Spleen (tissue), 11 donors: ENCODE results near the gene TIMP1. TPM values are rescaled to one million over a fixed set of nuclear protein-coding genes. Genes with fewer than 3 reads are reported as not detected.

Experiments used
- DNase-seq: peaks from one replicate; pipeline ENCODE4 v3.0.0-alpha.2; 2020
- H3K27ac ChIP-seq, 8 donors: fragments of 200-600 bp; sonication (generic) in 7 of 8; 1 replicate in 4 of 8; 2 replicates in 4 of 8; pipeline versions ENCODE4 v1.5.0 to v1.8.0; 2016 to 2021; ENCODE audit warnings: inconsistent platforms in 4 of 8, mild to moderate bottlenecking in 4 of 8, moderate library complexity in 1 of 8
- H3K27me3 ChIP-seq, 7 donors: fragments of 200-600 bp; sonication (generic) in 6 of 7; replicated peaks in 1 of 7; 1 replicate in 4 of 7; 2 replicates in 3 of 7; pipeline versions ENCODE4 v1.5.0 to v1.8.0; 2016 to 2021; ENCODE audit warnings: inconsistent platforms in 3 of 7, mild to moderate bottlenecking in 1 of 7
- H3K36me3 ChIP-seq, 6 donors: fragments of 200-600 bp; sonication (generic) in 5 of 6; 1 replicate in 4 of 6; 2 replicates in 2 of 6; pipeline versions ENCODE4 v1.5.0 to v1.8.0; 2016 to 2021; ENCODE audit warnings: inconsistent platforms in 2 of 6
- H3K4me1 ChIP-seq, 6 donors: fragments of 200-600 bp; sonication (generic) in 5 of 6; 1 replicate in 3 of 6; 2 replicates in 3 of 6; pipeline versions ENCODE4 v1.5.0 to v1.8.0; 2016 to 2021; ENCODE audit warnings: inconsistent platforms in 3 of 6
- H3K4me3 ChIP-seq, 8 donors: fragments of 200-600 bp; sonication (generic) in 7 of 8; 1 replicate in 4 of 8; 2 replicates in 4 of 8; pipeline versions ENCODE4 v1.5.0 to v1.8.0; 2016 to 2021; ENCODE audit warnings: inconsistent platforms in 4 of 8, mild to moderate bottlenecking in 4 of 8, moderate library complexity in 2 of 8
- H3K9me3 ChIP-seq, 8 donors: fragments of 200-600 bp; sonication (generic) in 7 of 8; 1 replicate in 4 of 8; 2 replicates in 4 of 8; pipeline versions ENCODE4 v1.5.0 to v1.8.0; 2016 to 2021; ENCODE audit warnings: inconsistent platforms in 4 of 8
- CTCF ChIP-seq, 11 experiments: fragments of 200-600 bp in 7 of 11; fragments of 450-650 bp in 4 of 11; sonication (generic) in 4 of 11; IDR thresholded peaks in 8 of 11; conservative IDR thresholded peaks in 3 of 11; 1 replicate in 7 of 11; 2 replicates in 4 of 11; pipeline versions ENCODE4 v1.4.0 to v1.8.0; 2016 to 2021; ENCODE audit warnings: antibody characterized with exemption in 11 of 11, inconsistent platforms in 4 of 11, mild to moderate bottlenecking in 1 of 11
- POLR2A ChIP-seq, 3 donors: fragments of 450-650 bp; IDR thresholded peaks; one replicate each; pipeline ENCODE4 v1.5.1; 2017; ENCODE audit warnings: antibody characterized with exemption in 3 of 3, mild to moderate bottlenecking in 1 of 3
- POLR2AphosphoS5 ChIP-seq, 3 donors: sonication (generic); formaldehyde crosslinking; IDR thresholded peaks; one replicate each; pipeline ENCODE4 v1.5.1; 2017; ENCODE audit warnings: antibody characterized with exemption in 3 of 3
- WGBS, 5 donors: extraction: QIAGEN DNeasy Blood & Tissue Kit in 3 of 5; methylation state at CpG; one replicate each; pipeline versions ENCODE4 v1.1.5 to v1.1.7; 2013 to 2018; 5-methylcytosine and 5-hydroxymethylcytosine counted together
- intact Hi-C: fragments of 100-400 bp; cut with DNase I; formaldehyde crosslinking; loops from one replicate; pipeline ENCODE4 v1.15.0; 2023; ENCODE audit warnings: low total_unique reads
- polyA plus RNA-seq, 3 donors: library from polyadenylated mRNA; stranded (reverse); fragments of 200-250 nt; gene quantifications; one replicate each; pipeline ENCODE4 v1.2.1, GENCODE V29; 2013
- total RNA-seq, 7 donors: library from RNA; depleted of rRNA in 3 of 7; stranded (reverse); fragments of >200 nt in 3 of 7; fragmentation: NEBNext Ultra II Directional in 4 of 7; extraction: Animal tissue kit (Norgen Biotek cat#: 25700) in 4 of 7; gene quantifications; one replicate each; pipeline versions ENCODE4 v1.1.0 to v1.2.1, GENCODE V29; 2016 to 2021
- donor health status: healthy with polysubstance abuse.
- donor health status: DM: no; HTN: no; CAD: no; lungs with moderate emphysema.
- donor health status: DM: no; HTN: no; CAD: no.
- donor health status: Bipolar disorder and iron deficiency.
- donor health status: healthy.
- donor health status: DM: no; HTN: no; CAD: no.
- donor health status: DM: yes; HTN: yes; CAD: no.

Gene TIMP1
- total and polyA plus RNA-seq, 10 donors, result 86.8 to 293 (median 184) TPM

GRCh38 chrX:47585273-47585672, 3.0 kb downstream of the TIMP1 start:
- H3K27me3 ChIP-seq, result peaks cover 0 to 3% (median 0%) of the 10 kb centered on the region in 7 donors
- no peak for DNase-seq
- 68 to 92% (median 76%) methylated on average over 15 to 16 of the region's 16 CpGs; no CpG with 5 or more reads in 1 of the 5 donors for WGBS, 5 donors
- peaks cover 0 to 22% (median 4%) of the 10 kb centered on the region in 6 donors for H3K4me1 ChIP-seq
- no peaks in the 10 kb centered on the region for H3K9me3 ChIP-seq
- H3K27ac ChIP-seq, result no peak overlapping the region
- no peak for TF ChIP-seq POLR2AphosphoS5 (IDR thresholded peaks at IDR 0.05)
- no peak for TF ChIP-seq CTCF (IDR thresholded peaks at IDR 0.05 in 8 of 11, conservative IDR thresholded peaks at IDR 0.05 in 3 of 11)
- TF ChIP-seq POLR2A (IDR thresholded peaks at IDR 0.05), result no peak
- H3K4me3 ChIP-seq, result no peak overlapping the region
- intact Hi-C loops, result no loop called here
- peaks cover 0 to 24% (median 1%) of the 10 kb centered on the region in 6 donors for H3K36me3 ChIP-seq

DNA sequence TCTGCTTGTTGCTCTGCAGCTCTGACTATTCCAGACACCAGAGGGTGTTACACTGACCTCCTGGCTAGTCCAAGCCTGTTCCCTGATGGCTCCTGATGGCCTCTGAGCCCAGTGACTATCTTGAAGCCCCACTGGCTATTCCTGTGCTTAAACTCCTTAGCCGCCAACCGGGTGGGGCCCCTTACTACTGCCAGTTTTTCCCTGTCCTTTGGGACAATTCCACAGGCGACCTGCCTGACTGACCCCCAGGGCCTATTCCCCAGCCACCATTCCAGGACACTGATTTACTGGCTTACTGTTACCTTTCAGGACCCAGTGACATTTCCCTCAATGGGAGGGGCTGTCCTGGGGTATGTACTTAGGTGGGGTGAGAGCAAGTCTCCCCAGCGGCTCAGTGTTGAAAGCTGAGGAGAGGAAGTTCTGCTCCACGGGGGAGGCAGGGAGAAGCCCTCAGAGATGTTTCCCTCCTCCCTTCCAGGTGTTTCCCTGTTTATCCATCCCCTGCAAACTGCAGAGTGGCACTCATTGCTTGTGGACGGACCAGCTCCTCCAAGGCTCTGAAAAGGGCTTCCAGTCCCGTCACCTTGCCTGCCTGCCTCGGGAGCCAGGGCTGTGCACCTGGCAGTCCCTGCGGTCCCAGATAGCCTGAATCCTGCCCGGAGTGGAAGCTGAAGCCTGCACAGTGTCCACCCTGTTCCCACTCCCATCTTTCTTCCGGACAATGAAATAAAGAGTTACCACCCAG, 4.0 kb downstream of the TIMP1 start:
- Histone ChIP-seq H3K9me3 (no peaks in the 10 kb centered on the region), H3K27me3 (peaks cover 0 to 3% (median 0%) of the 10 kb centered on the region in 7 donors), H3K4me3 (no peak overlapping the region), H3K4me1 (peaks cover 0 to 20% (median 4%) of the 10 kb centered on the region in 6 donors), H3K36me3 (peaks cover 0 to 24% (median 1%) of the 10 kb centered on the region in 6 donors), H3K27ac (no peak overlapping the region)
- intact Hi-C loops, result no loop called here
- no peak for DNase-seq
- TF ChIP-seq POLR2AphosphoS5 (IDR thresholded peaks at IDR 0.05) (no peak), POLR2A (IDR thresholded peaks at IDR 0.05) (no peak), CTCF (IDR thresholded peaks at IDR 0.05 in 8 of 11, conservative IDR thresholded peaks at IDR 0.05 in 3 of 11) (no peak)
- 75 to 87% (median 76%) methylated on average over 7 to 11 of the region's 11 CpGs for WGBS, 5 donors

DNA sequence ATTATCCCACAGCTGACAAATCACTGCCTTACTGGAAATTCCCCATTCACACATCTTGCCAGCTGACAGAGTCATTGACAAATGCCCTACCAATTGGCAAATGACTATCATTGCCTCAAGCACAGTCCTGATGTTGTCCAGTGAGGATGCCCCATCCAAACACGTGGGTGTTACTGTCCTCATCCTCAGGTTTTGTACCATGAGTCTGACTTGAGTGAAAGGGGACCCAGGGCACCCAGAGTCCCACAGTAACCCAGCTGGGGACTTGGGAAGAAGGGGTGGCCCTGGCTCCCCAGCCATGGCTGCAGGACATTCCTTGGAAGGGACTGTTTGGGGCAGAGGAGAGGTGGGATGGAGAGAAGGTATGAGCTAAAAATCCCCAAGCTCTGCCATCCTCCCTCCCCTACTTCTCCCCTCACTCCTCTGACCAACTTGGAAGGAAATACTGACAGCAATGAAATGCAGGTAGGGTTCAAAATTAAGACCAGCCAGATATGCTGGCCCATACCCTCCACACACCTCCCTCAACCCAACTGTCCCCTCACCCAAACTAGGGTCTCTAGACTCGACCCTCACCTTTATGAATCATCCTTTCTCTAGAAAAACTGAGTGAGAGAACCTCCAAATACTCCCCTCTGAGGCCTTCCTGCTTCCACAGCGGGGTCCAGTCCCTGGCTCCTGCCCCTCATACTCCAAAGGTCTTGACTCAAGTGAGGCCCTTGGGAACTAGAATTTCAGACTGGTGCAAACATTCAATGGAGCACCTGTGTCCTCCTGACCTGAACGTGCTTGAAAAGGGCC, 5.1 kb downstream of the TIMP1 start:
- H3K36me3 ChIP-seq, result peaks cover 0 to 24% (median 1%) of the 10 kb centered on the region in 6 donors
- no peak overlapping the region for H3K4me3 ChIP-seq
- peaks cover 0 to 10% (median 0%) of the 10 kb centered on the region in 6 donors for H3K4me1 ChIP-seq
- WGBS, 5 donors, result 38 to 74% (median 62%) methylated on average over 4 of the region's 4 CpGs
- DNase-seq, result no peak
- peak in 1 of 3 donors; percentile 18 for TF ChIP-seq POLR2AphosphoS5 (IDR thresholded peaks at IDR 0.05)
- TF ChIP-seq POLR2A (IDR thresholded peaks at IDR 0.05), result no peak
- H3K27ac ChIP-seq, result no peak overlapping the region
- intact Hi-C loops, result no loop called here
- peaks cover 0 to 3% (median 0%) of the 10 kb centered on the region in 7 donors for H3K27me3 ChIP-seq
- no peaks in the 10 kb centered on the region for H3K9me3 ChIP-seq

- TF ChIP-seq POLR2AphosphoS5 (IDR thresholded peaks at IDR 0.05) (no peak), CTCF (IDR thresholded peaks at IDR 0.05 in 8 of 11, conservative IDR thresholded peaks at IDR 0.05 in 3 of 11) (no peak), POLR2A (IDR thresholded peaks at IDR 0.05) (no peak)
- Histone ChIP-seq H3K4me3 (no peak overlapping the region), H3K27me3 (peaks cover 0 to 3% (median 0%) of the 10 kb centered on the region in 7 donors), H3K9me3 (no peaks in the 10 kb centered on the region), H3K4me1 (peaks cover 0 to 8% (median 0%) of the 10 kb centered on the region in 6 donors), H3K27ac (no peak overlapping the region), H3K36me3 (peaks cover 0 to 24% (median 1%) of the 10 kb centered on the region in 6 donors)
- intact Hi-C loops, result no loop called here
- 62 to 95% (median 85%) methylated on average over 5 to 16 of the region's 16 CpGs for WGBS, 5 donors
- no peak for DNase-seq
Measured at GRCh38 chrX:47587906-47588735, 5.9 kb downstream of the TIMP1 start.
